Loucy (cell line): ENCODE measurements around the gene VPS37B.
A peak's percentile ranks its signal among the peaks of the same experiment; 100 is the strongest.

Experiments used
- H2AFZ ChIP-seq: fragments of 200-600 bp; sonication (generic); 2 replicates; pipeline ENCODE4 v1.6.0; 2016; ENCODE audit warnings: antibody characterized with exemption, mild to moderate bottlenecking, low read length, moderate library complexity
- H3F3A ChIP-seq: fragments of 200-600 bp; 2 replicates; pipeline ENCODE4 v1.6.0; 2016; ENCODE audit warnings: antibody characterized with exemption, low read depth, mild to moderate bottlenecking
- H3K27me3 ChIP-seq: fragments of 200-600 bp; sonication (generic); 2 replicates; pipeline ENCODE4 v1.6.1; 2014; ENCODE audit warnings: low read length, mild to moderate bottlenecking; ENCODE audit not compliant: insufficient read depth, poor library complexity, severe bottlenecking
- H3K36me3 ChIP-seq: fragments of 200-600 bp; sonication (generic); 2 replicates; pipeline ENCODE4 v1.6.1; 2016; ENCODE audit warnings: low read length; ENCODE audit not compliant: insufficient read depth
- H3K4me1 ChIP-seq: fragments of 200-600 bp; sonication (generic); 2 replicates; pipeline ENCODE4 v1.5.1; 2014; ENCODE audit warnings: low read length, mild to moderate bottlenecking; ENCODE audit not compliant: insufficient read depth, poor library complexity, severe bottlenecking
- H3K4me2 ChIP-seq: fragments of 200-600 bp; sonication (generic); 2 replicates; pipeline ENCODE4 v1.6.0; 2014; ENCODE audit warnings: antibody characterized with exemption, low read length, low read depth, mild to moderate bottlenecking; ENCODE audit not compliant: poor library complexity, severe bottlenecking
- H3K4me3 ChIP-seq: fragments of 200-600 bp; sonication (generic); 2 replicates; pipeline ENCODE4 v1.5.1; 2014; ENCODE audit warnings: low read length, mild to moderate bottlenecking, mixed read lengths; ENCODE audit not compliant: poor library complexity, severe bottlenecking
- H3K79me2 ChIP-seq: fragments of 200-600 bp; sonication (generic); 2 replicates; pipeline ENCODE4 v1.6.1; 2014; ENCODE audit warnings: low read length; ENCODE audit not compliant: insufficient read depth
- H3K9ac ChIP-seq: fragments of 200-600 bp; sonication (generic); 2 replicates; pipeline ENCODE4 v1.6.0; 2014; ENCODE audit warnings: mild to moderate bottlenecking, low read depth, low read length, moderate library complexity; ENCODE audit not compliant: poor library complexity, severe bottlenecking
- H3K9me2 ChIP-seq: fragments of 200-600 bp; sonication (generic); replicated peaks from 2 replicates; pipeline ENCODE4 v1.6.1; 2016; ENCODE audit warnings: low read depth, low read length, mixed read lengths
- H3K9me3 ChIP-seq: fragments of 200-600 bp; sonication (generic); 2 replicates; pipeline ENCODE4 v1.6.1; 2014; ENCODE audit warnings: mild to moderate bottlenecking, antibody characterized with exemption, low read length, low read depth; ENCODE audit not compliant: insufficient read depth
- H4K20me1 ChIP-seq: fragments of 200-600 bp; sonication (generic); 2 replicates; pipeline ENCODE4 v1.6.0; 2014; ENCODE audit warnings: antibody characterized with exemption, low read length, mild to moderate bottlenecking; ENCODE audit not compliant: insufficient read depth, poor library complexity, severe bottlenecking
- EZH2phosphoT487 ChIP-seq: fragments of 200-600 bp; IDR thresholded peaks from 2 replicates; pipeline ENCODE4 v1.6.1; 2018; ENCODE audit warnings: antibody characterized with exemption, mild to moderate bottlenecking, moderate library complexity, borderline replicate concordance
- TF ChIP-seq, protein P1 (sequence below): fragments of 200-600 bp; sonication (generic); conservative IDR thresholded peaks from 2 replicates; pipeline ENCODE4 v1.5.1; 2014; ENCODE audit warnings: mild to moderate bottlenecking, antibody characterized with exemption, low read length

The VPS37B gene

DNA sequence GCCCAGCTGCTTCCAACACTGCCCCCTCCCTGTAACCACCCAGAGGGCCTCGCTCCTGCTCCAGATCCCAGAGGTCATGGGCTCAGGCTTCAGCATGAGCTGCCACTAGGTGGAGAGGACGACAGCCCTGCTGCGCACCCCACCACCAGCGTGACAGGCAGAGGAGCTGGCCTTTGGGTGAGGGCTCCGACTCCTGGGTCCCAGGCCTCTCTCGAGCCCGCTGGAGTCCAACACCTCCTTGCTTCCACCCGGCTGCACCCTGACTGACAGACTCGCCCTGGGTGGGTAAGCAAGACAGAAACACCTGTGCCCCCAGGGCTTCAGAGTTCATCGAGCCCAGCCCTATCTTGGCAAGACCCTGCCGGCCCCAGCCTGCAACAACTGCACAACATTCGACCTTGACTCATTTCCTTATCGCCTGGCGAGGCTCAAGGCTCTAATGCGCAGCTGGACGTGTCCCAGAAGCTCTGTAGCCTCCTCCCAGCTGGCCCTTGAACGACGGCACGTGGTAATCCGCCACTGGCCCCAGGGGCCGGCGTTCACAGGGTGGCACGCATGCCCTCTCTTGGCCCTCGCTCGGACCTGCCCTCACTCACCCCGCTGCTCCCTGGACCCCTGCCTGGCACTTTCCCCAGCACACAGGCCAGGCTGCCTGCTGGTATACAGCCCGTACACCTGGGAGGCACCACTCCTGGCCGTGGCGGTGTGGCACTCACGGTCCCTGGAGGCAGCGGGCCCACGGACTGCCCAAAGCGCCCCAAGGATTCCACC lies 28.0 kb downstream of the VPS37B start:
- H3K9me2 ChIP-seq, result no peaks in the 10 kb centered on the region

DNA sequence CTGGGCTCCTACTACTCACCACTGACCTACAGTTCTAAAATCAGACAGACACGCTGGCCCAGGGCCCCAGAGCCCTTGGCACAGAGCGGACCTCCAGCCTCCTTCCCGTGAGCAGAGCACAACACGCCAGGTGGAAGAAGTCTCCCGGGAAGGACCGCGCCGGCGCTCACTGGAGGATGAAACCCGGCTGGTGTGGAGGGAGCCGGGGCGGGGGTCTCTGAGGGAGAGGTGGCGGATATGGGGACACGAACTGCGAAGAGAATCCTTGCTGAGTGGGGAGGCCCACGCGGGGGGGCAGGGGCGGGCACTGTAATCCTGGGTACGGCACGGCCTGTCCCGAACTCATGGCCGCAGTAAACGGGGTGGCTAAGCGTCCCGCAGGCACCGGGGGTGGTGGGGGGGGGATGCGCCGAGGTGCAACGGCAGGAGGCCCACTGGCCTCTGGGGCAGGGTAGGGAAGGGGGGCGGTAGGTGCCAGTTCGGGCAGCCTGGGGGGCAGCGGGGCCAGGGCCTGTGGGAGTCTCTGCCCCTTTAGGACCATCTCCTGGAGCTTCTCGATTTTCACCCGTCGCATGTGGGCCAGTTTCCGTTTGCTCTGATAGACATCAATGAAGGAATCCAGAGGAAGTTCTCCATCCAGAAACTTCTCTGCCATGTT lies 28.8 kb downstream of the VPS37B start:
- Histone ChIP-seq H3K9me2 (no peaks in the 10 kb centered on the region), H3K36me3 (peaks cover 70% of the 10 kb centered on the region; the same call in 1 of the 2 replicates), H3K4me3 (no peak overlapping the region), H3K27me3 (no peaks in the 10 kb centered on the region), H3K4me2 (no peak overlapping the region), H3K9me3 (no peaks in the 10 kb centered on the region), H3K4me1 (peaks cover 4% of the 10 kb centered on the region), H3K9ac (no peak overlapping the region), H2AFZ (no peak overlapping the region), H3F3A (no peaks in the 10 kb centered on the region), H4K20me1 (peaks cover 12% of the 10 kb centered on the region), H3K79me2 (peaks cover 14% of the 10 kb centered on the region; the same call in 1 of the 2 replicates)
- TF ChIP-seq EZH2phosphoT487, result no peak
- TF ChIP-seq, protein P1, sequence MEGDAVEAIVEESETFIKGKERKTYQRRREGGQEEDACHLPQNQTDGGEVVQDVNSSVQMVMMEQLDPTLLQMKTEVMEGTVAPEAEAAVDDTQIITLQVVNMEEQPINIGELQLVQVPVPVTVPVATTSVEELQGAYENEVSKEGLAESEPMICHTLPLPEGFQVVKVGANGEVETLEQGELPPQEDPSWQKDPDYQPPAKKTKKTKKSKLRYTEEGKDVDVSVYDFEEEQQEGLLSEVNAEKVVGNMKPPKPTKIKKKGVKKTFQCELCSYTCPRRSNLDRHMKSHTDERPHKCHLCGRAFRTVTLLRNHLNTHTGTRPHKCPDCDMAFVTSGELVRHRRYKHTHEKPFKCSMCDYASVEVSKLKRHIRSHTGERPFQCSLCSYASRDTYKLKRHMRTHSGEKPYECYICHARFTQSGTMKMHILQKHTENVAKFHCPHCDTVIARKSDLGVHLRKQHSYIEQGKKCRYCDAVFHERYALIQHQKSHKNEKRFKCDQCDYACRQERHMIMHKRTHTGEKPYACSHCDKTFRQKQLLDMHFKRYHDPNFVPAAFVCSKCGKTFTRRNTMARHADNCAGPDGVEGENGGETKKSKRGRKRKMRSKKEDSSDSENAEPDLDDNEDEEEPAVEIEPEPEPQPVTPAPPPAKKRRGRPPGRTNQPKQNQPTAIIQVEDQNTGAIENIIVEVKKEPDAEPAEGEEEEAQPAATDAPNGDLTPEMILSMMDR, result no peak

More for the DNA sequence above, 28.0 kb downstream of the VPS37B start:
- peaks cover 22% of the 10 kb centered on the region for H3K79me2 ChIP-seq
- H2AFZ ChIP-seq, result no peak overlapping the region
- peaks cover 20% of the 10 kb centered on the region for H4K20me1 ChIP-seq
- no peak overlapping the region for H3K9ac ChIP-seq
- H3K4me3 ChIP-seq, result no peak overlapping the region
- no peaks in the 10 kb centered on the region for H3K27me3 ChIP-seq
- peaks cover 12% of the 10 kb centered on the region for H3K4me1 ChIP-seq
- H3K4me2 ChIP-seq, result no peak overlapping the region
- no peaks in the 10 kb centered on the region for H3F3A ChIP-seq
- no peaks in the 10 kb centered on the region for H3K9me3 ChIP-seq
- peaks cover 70% of the 10 kb centered on the region; the same call in 1 of the 2 replicates for H3K36me3 ChIP-seq
- TF ChIP-seq EZH2phosphoT487, result no peak
- TF ChIP-seq, protein P1, result peak; percentile 28; the same call in 1 of the 2 replicates

DNA sequence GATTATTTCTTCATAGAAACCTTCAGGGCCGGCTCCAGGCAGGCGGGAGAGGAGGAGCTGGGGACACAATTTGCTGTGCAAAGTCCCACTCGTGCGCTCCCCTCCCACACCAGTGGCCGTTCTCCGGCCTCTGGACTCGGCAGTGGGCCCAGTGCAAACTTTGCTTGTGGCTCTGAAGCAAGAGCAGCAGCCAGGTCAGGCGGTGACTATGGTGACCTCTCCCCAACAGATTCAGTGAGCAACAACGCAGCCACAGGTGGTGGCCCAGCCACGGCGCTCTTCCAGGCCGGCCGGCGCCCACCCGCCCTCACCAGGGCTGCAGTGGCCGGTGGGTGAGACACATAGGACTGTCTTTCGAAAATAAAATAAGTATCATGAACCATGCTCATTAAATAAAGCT lies 29.5 kb downstream of the VPS37B start:
- Histone ChIP-seq H3K9ac (no peak overlapping the region), H3K4me3 (no peak overlapping the region), H3K27me3 (no peaks in the 10 kb centered on the region), H3K9me3 (no peaks in the 10 kb centered on the region), H3K4me1 (no peaks in the 10 kb centered on the region), H3K4me2 (no peak overlapping the region), H2AFZ (no peak overlapping the region), H4K20me1 (peaks cover 6% of the 10 kb centered on the region), H3K79me2 (peaks cover 7% of the 10 kb centered on the region; the same call in 1 of the 2 replicates), H3K36me3 (peaks cover 68% of the 10 kb centered on the region; the same call in 1 of the 2 replicates), H3F3A (no peaks in the 10 kb centered on the region), H3K9me2 (no peaks in the 10 kb centered on the region)
- TF ChIP-seq EZH2phosphoT487, result no peak
- TF ChIP-seq, protein P1, result no peak
